Measurements from ENCODE around the gene NDUFS2.

The NDUFS2 gene

DNA sequence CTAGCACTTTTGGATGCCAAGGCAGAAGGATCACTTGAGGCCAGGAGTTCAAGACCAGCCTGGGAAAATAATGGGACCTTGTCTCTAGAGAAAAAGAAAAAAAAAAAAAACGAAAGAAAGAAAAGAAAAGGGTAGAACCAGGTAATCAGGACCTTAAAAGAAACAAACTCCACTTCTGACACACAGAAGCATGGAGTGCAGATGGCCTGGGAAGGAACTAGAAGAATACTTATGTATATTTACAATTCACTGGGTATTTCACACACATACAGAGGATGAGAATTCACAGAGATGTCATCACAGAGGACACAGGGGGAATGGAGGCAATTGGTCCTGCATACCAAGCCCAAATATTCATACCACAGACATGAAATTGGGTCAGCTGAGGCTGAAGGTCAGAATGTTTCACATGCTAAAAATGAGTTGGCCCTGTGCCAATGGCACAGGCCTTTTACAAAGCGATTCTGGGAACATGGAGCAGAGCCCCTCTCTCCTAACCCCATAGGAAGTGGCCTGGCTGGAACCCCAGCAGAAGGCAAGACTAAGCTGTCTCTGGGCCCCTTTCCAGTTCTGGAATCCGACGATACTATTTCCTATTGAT lies 29.3 kb upstream of the NDUFS2 start:
- DNase-seq (ENCODE audit: low read depth) = peak; percentile 93

DNA sequence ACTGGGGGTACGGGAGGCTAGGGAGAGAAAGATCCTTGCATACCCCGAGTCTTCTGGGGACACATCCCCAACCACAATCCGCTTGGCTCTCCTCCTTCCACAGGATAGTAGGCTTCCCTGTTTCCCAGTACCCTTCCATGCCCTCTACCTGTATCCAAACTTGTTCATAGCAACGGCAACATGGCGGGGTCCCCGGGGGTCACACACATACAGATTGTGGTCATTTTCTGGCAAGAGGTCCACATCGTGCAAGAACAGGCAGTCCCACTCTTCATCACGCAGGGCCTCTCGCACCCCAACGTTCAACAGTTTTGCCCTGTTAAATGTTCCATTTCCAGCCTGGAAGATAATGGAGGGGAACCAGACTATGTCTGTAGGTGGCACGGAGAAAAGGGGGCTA lies 28.5 kb upstream of the NDUFS2 start:
- DNase-seq (ENCODE audit: low read depth) = no peak

DNA sequence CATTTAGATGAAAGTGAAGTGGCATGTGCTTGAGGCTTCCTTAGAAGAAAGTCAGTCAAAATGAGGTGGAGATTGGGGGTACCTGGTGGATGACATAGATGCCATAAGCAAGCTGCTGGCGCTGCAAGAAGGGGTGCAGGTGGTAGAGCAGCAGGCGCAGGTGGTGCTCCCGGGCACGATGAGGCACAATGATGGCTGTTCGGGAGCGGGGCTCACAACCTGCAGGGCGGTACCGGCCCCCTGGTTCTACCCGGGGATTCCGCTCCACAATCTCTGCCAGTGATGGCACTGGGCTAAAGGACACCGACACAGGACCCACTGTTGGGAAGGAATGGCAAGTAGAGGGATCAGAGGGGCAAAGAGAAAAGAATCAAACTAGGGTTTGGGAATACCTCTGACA lies 27.3 kb upstream of the NDUFS2 start:
- no peak for DNase-seq (ENCODE audit: low read depth)

DNA sequence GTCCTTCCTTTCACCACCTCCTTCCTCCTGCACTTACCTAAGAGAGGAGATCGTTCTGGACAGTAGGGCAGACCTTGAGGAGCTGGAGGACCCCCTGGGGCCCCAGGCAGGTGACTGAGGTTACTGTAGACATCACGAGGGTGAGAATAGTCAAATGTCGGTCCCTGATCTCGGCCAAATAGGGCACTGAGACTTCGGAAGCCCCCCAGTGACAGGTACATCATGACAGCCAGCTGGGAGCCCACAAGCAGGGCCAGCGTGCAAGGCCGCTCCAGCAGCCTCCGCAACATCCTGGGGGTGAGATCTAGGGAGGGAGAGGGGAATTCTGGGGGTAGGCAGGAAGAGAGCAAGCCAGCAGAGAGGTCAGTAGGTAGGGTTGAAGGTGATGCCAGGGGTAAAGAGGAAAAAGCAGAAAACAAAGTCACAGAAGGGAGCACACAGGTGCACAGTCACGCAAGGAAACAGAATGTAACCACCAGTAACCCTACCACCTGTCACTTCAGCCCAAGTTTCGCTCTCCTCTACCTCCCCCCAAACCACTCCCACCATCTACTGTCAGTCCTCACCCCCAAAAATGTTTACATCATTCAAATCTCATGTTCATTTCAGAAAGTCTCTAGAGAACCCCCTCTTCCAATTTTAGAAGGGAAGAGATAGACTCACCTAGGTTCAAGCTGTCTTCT lies 26.3 kb upstream of the NDUFS2 start:
- no peak for DNase-seq (ENCODE audit: low read depth)

DNA sequence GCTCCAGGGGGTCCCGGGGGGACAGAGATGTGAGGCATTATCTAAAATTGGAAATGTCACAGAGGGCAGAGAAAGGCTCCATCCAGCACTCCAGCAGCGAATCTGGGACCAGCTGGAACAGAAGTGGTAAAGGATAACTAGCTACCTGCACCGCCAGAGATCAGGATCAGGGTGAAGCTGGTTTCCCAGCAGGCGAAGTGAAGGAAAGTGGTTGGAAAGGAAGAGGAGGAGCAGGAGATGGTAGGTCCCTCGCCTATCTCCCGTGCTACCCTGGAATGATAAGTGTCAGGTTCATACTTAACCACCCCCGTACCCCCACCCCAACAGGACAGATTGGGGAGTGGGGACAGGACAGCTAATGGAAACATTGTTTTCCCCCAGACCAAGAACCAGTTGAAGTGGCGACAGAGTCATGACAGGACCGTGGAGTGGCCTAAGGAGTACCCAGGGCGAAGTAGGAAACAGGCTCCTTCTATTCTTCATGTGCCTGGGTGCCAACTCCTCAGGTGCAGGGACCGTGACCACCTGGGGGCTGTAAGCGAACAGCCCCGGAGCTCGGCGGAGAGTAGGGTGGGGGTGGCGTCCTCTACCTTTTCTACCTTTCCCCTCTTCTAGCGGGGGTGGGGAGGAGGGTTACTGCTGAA lies 25.6 kb upstream of the NDUFS2 start:
- DNase-seq (ENCODE audit: low read depth) = no peak

DNA sequence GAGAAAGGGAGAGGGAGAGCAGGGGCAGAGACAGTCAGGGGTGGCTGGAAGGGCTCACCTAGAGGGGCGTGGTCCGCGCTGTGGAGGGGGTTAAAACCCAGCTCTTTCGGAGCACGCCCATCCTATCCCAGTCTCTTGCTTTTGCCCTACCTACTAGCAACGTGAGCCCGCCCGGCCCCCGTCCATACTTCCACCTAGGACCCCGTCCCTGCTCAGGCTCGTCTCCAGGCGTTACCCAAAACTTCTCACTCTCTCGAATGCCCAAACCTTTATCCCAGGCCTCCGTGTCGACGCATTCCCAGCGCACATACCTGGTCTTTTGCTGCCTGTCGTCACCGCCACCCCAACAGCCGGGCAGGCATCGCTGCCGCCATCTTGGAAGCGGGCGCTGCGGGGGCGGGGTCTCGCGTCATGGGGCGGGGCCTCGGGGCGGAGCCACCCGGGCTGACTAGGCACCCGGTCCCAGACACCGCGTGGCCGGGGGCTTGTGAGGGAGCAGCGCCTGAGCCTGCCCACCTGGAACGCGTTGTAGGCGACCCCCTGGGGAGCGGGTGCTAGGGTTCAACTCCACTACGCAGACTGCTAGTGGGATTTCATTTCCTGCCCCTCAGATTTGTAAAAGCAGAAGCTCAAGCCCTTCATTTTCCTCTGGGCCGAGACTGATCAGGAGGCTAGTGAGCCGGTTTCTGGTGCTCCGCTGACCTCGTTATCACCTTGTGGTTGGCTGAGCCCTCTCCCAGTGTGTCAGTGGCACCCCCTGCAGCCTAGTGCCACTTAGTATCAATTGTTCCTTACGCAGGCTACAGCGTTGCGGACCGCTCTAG lies 24.8 kb upstream of the NDUFS2 start, which contains the start of gene B4GALT3:
B4GALT3 (minus strand) TSS at position 396 of the 824 bp plus-strand sequence. CDS start 1,447 bp downstream, outside the sequence.
- DNase-seq (ENCODE audit: low read depth) = peak; percentile 75

DNA sequence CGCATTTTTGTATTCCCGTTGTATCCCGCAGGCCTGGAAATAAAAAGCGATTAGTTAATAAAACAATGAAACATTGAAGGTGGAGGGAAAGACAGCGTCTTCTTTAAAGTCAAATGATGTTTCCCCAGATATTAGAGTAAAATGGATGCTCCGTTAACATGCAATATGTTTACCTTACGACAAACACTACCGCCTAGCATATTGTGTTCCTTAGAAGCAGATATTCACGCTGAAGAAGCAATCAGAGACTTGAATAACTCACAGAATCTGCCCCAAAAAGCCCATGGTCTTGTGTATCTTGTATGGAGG lies 24.3 kb upstream of the NDUFS2 start:
- no peak for DNase-seq (ENCODE audit: low read depth)

DNA sequence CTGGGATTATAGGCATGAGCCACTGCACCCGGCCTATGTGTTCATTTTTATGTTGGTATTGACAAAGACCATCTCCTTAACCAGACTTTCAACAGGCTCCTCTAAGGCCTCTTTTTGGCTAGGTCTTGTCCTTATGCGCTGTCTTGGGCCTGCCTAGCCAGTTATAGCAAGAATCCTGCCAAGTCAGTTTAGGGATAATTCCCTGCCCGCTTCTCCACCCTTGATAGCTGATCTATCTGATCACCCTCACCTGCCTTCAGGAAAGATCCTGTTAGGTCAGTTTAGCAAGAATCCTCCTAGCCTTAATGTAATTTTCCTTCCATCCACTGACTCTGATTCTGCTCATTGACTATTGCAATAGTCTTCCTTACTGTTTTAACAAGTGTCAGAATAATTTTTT lies 22.5 kb upstream of the NDUFS2 start:
- no peak for DNase-seq (ENCODE audit: low read depth)

DNA sequence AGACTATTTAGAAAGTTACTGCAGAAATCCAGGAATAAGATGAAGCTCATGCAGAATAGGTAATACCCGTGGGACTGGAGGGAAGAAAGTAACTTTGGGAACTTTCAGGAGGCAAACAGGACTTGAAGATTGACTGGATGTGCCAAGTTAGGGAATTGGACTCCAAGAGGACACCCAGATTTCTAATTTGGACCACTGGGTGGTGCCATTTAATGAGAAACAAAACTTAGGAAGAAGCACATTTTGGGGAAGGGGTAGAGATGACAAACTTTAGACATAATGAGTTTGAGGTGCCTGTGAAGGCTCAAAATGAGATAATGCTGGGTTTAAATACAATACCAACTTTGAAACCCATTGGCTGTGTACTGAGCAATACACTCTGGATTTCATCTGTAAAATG lies 21.5 kb upstream of the NDUFS2 start:
- DNase-seq (ENCODE audit: low read depth) = peak; percentile 29

DNA sequence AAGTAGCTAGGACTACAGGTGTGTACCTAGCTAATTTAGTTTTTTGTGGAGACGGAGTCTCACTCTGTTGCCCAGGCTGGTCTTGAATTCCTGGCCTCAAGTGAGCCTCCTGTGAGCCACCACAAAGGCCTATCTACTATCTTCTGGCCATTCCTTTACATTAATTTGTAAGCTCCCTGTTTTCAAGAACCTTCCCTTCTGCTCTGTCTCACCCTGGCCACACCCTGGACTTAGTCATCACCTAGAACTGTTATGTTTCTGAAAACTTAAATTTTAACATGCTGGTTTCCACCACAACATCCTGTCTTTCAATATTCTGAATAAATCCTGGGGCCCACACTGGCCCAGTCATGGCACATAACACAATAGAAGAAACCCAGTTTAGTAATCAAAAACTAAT lies 20.0 kb upstream of the NDUFS2 start:
- peak; percentile 66 for DNase-seq (ENCODE audit: low read depth)

DNA sequence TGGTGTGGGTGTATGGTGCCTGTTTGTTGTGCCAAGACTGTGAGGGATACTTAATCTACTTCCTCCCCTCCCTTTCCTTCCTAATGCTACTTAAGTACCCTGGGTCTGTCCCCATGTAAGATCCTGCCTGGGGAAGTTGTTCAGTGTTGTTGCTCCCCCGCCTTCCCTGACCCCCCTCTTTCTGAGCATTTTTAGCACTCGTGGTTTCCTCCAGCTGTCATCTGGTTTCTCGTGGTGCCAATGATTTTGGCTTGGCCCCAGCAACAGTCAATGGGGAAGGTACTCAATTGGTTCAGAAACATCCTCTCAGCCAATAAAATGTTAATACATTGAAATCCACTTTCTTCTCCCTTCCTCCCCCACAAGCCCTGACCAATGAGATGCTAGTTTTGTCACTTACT lies 16.9 kb upstream of the NDUFS2 start:
- DNase-seq (ENCODE audit: low read depth) = peak; percentile 67

DNA sequence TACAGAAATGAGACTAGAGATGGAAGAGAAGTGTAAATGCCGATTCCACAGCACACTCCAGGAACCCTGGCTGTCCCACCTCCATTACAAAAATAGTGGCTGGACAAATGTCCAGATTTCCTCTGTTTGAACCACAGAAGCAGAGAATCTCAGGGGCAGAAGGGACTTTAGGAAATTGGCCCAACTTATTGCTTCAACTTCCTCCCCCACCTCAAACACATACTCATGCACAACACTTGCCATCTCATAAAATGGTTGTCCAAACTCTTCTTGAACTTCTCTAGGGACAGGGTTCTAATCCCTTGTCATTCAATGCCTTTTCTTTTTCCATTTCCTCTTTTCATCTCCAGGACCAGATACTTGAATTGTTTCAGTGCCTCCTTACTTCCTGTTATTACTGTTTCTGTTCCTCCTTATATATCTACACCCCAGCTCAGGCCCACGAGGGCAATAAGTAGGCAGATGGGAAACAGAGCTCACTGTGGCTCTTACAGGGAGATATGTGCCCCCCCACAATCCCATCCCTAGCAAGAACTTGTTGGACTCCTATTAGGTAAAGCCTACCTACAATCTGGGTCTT lies 16.3 kb upstream of the NDUFS2 start:
- no peak for DNase-seq (ENCODE audit: low read depth)

DNA sequence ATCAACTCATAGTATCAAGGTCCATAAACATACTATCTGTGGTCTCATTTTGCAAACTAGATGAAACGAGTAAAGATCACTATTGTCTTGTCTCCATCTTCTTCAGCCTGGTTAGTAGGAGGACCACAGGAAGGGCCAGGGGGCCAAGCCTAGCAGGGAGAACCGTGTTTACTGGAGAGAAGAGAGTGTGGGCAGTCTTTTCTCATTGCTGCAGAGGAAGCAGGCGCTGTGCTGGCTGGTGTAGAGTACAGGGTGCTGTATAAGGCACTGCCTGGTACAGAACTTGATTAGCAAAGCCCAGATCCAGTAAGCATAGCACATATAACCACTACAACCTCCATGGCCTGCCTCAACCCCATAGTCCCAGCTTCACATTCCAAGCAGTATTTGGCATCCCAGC lies 14.9 kb upstream of the NDUFS2 start:
- DNase-seq (ENCODE audit: low read depth) = no peak

DNA sequence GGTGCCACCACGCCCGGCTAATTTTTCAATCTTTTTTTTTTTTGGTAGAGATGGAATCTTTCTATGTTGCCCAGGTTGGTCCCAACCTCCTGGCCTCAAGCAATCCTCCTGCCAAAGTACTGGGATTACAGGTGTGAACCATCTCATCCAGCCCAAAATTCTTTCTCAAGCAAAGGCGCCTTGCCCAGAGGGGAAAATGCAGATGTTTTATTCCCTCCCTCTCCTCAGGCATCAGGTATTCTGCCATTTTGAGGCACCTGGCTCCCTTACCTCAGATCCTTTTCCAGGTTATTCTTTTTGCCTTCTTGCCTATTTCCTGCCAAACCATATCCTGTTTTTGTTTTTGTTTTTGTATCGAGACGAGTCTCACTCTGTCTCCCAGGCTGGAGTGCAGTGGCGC lies 13.8 kb upstream of the NDUFS2 start:
- DNase-seq (ENCODE audit: low read depth) = no peak

DNA sequence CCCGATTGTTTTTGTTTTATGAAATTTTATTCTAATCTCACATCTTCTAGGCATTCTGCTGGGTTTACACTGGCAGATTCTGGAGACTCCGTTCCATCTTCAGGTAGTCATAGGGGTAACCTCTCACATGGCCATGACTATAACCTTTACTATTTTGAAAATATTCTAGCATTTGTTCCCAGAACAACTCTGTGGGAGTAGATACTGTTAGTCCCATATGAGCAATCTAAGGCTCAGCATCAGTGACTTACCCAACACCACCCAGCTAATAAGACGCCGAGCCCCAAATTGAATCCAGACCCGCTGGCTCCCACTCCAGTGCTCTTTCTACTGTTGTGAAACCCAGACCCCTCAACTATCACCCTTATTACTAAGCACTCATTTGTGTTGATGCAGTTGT lies 13.1 kb upstream of the NDUFS2 start:
- no peak for DNase-seq (ENCODE audit: low read depth)

DNA sequence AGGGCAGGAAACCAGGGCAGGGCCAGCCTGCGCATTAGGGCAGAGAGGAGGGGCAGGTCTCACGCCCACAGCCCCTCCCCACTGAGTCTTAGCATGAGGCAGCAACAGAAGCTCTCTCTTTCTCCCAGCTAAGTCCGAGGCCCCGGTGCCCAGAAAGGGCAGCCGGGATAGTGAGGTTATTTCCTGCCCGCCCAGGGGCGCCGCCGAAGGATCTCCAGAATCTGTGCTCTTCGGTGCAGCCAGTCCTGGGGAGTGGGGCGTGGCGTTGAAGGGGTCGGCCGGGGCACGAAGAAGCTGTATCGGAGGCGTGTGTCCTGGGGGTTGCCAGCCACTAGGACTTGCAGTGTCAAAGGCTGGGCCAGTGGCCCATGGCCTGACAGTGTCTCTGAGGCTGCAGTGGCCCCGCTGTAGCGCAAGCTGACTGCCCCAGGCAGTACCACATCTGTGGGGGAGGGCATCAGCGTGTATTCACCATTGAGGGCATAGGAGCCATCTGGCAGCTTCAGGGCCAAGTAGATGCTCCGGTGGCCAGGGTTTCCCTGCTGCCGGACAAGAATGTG lies 11.1 kb upstream of the NDUFS2 start:
- no peak for DNase-seq (ENCODE audit: low read depth)

DNA sequence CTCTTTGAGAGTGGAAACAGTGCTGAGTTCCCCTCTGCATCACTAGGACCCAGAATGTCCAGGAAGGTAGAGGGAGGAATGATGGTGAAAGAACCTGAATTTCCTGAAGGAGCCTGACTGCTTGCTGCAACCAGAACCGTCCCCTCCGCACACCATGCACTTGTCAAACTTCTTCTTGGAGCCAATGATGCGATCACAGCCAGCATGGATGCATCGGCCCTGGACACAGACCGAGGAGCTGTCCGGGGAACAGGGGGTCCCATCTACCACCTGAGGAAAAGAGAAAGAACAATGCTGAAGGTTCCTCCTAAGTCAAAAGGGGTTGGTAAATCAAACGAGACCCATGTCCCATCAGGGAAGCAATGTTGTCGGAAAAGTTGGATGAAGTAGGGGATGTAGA lies 10.2 kb upstream of the NDUFS2 start:
- DNase-seq (ENCODE audit: low read depth) = no peak

DNA sequence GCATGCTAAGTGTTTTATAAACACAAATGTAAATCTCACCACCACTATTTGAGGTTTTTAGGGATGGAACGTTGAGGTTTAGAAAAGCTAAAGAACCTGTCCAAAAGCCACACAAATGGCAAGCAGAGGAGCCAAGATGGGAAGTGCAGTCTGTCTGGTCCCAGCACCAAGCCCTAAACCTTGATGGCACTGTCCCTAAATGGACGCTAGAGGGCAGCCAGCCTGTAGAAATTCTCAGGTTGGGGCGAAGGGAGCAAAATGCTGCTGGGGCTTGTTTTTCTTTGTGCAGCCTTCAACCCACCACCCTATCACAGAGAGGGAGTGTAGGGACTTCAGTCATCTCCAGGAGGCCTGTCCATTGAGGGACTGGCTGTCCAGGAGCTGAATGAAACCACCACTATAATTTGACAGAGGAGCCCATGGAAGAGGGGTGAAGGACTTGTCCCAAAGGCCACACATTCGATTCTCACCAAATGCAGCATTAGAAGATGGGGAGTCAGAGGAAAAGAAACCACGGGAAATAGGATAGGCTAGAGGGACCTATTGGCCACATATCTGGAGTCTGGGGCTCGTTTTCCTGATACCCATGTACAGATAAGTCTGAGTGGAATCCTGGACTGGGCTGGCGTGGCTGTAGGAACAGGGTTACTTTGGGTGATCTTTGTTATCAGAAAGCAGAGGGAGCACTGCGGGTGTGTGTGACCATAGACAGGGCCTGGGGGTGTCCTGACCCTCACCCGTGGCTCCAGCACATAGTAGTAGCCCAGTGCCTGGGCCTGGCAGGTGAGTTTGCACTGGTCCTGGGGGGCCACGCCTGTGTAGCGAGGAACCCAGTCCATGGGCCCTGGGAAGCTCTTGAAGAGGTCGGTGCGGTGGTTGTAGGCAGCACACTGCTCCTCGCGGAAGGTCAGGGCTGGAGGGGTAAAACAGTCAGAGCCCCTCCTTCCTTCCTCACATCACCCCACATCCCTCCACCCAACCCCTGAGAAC lies 9.4 kb upstream of the NDUFS2 start:
- peak; percentile 75 for DNase-seq (ENCODE audit: low read depth)

DNA sequence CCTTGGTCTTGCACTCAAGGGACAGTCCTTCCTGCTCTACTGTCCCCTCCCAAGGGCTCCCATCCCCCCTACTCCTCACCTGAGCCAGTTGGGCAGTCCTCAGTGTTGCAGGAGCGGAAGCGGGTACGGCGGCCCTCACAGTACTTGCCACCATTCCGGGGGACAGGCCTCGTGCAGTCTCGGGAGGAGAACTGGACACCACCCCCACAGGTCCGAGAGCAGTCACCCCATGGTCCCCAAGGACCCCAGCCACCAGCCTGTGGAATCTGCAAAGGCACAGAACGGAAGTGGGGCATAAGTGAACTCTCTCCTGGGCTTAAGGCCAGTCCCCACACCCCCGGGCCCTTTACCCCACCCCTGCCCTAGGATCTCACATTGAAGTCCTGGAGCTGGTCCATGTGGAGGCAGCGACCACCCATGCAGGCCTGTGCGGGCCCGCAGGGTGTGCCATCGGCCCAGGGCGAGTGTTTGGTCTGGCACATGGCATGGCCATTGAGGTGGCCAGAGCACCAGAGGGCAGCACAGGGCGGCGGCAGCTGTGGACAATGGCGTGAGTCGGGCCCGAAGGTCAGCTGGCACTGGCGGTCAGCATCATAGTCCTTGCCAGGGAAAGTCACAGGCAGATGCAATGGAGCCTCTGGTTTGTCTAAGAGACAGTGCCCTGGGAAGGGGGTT lies 8.5 kb upstream of the NDUFS2 start:
- DNase-seq (ENCODE audit: low read depth) = no peak

DNA sequence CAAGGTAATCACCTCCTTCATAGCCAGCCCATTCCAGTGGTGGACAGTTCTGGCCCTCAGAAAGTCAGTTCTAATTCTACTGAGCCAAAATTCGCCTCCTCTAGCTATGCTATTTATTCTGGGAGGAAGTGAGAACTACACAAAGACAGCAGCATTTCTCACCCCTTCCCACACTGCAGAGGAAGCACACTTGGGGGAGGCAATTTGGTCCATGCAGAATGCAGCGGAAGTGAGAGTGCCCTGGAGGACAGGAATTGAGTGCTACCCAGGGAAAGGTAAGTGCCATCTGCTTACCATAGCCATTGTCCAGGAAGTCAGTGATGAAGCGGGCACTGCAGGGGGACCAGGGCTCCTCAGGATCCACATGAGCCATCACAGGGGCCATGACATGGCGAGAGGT lies 7.0 kb upstream of the NDUFS2 start:
- DNase-seq (ENCODE audit: low read depth) = no peak
